ENCODE results near the gene AGAP1. TPM values are rescaled to one million over a fixed set of nuclear protein-coding genes. Genes with fewer than 3 reads are reported as not detected.

The AGAP1 gene
- total RNA-seq, 2 experiments from 2014 or later, result not detected

GRCh38 chr2:235582729-235583128 is 88.9 kb downstream of the AGAP1 start:
- Histone ChIP-seq H4K20me1 (ENCODE audit: insufficient read depth, low read length) (no peaks in the 10 kb centered on the region), H3K27ac (ENCODE audit: low read depth, low read length, poor library complexity, severe bottlenecking) (no peak overlapping the region), H3K4me3 (ENCODE audit: low read depth, low read length, poor library complexity, severe bottlenecking) (no peak overlapping the region), H3K79me2 (ENCODE audit: insufficient read depth, low read depth, low read length) (no peaks in the 10 kb centered on the region), H3K36me3 (ENCODE audit: insufficient read depth, low read length) (no peaks in the 10 kb centered on the region), H3K9me2 (ENCODE audit: insufficient read depth, low read length) (no peaks in the 10 kb centered on the region), H3K4me1 (ENCODE audit: insufficient read depth, low read length, poor library complexity, severe bottlenecking) (no peaks in the 10 kb centered on the region), H3K9me3 (ENCODE audit: low read length) (no peaks in the 10 kb centered on the region), H2AFZ (ENCODE audit: low read length) (no peak overlapping the region), H3K4me2 (ENCODE audit: low read length) (no peak overlapping the region)
- BruUV-seq (replicated peaks), result no TSS peak
- POLR2A ChIA-PET, result interaction anchor here (0.5 to 1.0 kb wide), 3 partner anchors 9 to 719 kb away, joined by 3 to 4 read pairs (median 3); no protein-coding TSS in a partner anchor
- intact Hi-C loops (cut with micrococcal nuclease; ENCODE audit: unreplicated experiment), result no loop called here
- TF ChIP-seq CTCF (conservative IDR thresholded peaks at IDR 0.05; ENCODE audit: low read length), result no peak
- TF ChIP-seq EZH2phosphoT487 (IDR thresholded peaks at IDR 0.05; ENCODE audit: borderline replicate concordance, low read depth, low read length), result no peak
- DNase-seq (ENCODE audit: low spot score), result no peak
- CTCF ChIA-PET (ENCODE audit: unreplicated experiment), result no interaction called here

- BruUV-seq (replicated peaks), result no TSS peak
- no peak for DNase-seq (ENCODE audit: low spot score)
Measured at GRCh38 chr2:235583144-235583543, 89.3 kb downstream of the AGAP1 start.

More at GRCh38 chr2:235583144-235583543, 89.3 kb downstream of the AGAP1 start:
- ChIA-PET POLR2A (no interaction called here), CTCF (ENCODE audit: unreplicated experiment) (no interaction called here)
- no peaks in the 10 kb centered on the region for H4K20me1 ChIP-seq (ENCODE audit: insufficient read depth, low read length)
- no peaks in the 10 kb centered on the region for H3K9me3 ChIP-seq (ENCODE audit: low read length)
- no peak overlapping the region for H3K4me3 ChIP-seq (ENCODE audit: low read depth, low read length, poor library complexity, severe bottlenecking)
- no peaks in the 10 kb centered on the region for H3K4me1 ChIP-seq (ENCODE audit: insufficient read depth, low read length, poor library complexity, severe bottlenecking)
- no peak overlapping the region for H3K27ac ChIP-seq (ENCODE audit: low read depth, low read length, poor library complexity, severe bottlenecking)
- H3K36me3 ChIP-seq (ENCODE audit: insufficient read depth, low read length), result no peaks in the 10 kb centered on the region
- H3K4me2 ChIP-seq (ENCODE audit: low read length), result no peak overlapping the region
- no peaks in the 10 kb centered on the region for H3K79me2 ChIP-seq (ENCODE audit: insufficient read depth, low read depth, low read length)
- intact Hi-C loops (cut with micrococcal nuclease; ENCODE audit: unreplicated experiment), result no loop called here
- H2AFZ ChIP-seq (ENCODE audit: low read length), result no peak overlapping the region
- no peaks in the 10 kb centered on the region for H3K9me2 ChIP-seq (ENCODE audit: insufficient read depth, low read length)
- no peak for TF ChIP-seq EZH2phosphoT487 (IDR thresholded peaks at IDR 0.05; ENCODE audit: borderline replicate concordance, low read depth, low read length)
- no peak for TF ChIP-seq CTCF (conservative IDR thresholded peaks at IDR 0.05; ENCODE audit: low read length)

Data from OCI-LY7 (cell line).